Subcutaneous adipose tissue (tissue), 4 donors: ENCODE data around the gene PI3. TPM values are rescaled to one million over a fixed set of nuclear protein-coding genes. Genes with fewer than 3 reads are reported as not detected.

Experiments
- total RNA-seq, 4 donors: library from RNA; depleted of rRNA; stranded (reverse); fragments of >200 nt; gene quantifications; one replicate each; pipeline ENCODE4 v1.1.0, GENCODE V29; 2016
- TF ChIP-seq, protein P1 (sequence below): fragments of 450-650 bp; IDR thresholded peaks from one replicate; pipeline ENCODE4 v1.5.1; 2016; ENCODE audit warnings: low read depth, mild to moderate bottlenecking, control low read depth, antibody characterized with exemption, moderate library complexity

PI3 gene
- total RNA-seq, 4 donors from 2014 or later = not detected

DNA sequence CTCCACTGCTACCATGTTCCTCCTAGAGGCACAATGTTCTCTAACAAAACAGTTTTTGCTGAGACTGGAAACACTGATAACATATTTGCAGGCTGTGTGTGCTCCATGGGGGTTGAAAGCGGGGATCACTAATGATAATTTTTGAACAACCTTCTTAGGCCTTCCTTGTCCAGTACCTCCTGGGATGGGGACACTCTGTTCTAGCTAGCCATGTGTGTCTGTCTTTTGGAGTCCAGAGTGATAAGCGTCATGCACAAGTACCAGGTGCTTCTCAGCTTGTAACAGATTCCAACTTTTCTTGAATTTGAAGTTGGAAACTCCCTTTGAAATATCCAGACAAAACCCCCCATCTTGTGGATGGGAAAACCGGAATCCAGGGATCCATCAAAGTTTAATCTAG, 15.2 kb downstream of the PI3 start:
- TF ChIP-seq, protein P1, sequence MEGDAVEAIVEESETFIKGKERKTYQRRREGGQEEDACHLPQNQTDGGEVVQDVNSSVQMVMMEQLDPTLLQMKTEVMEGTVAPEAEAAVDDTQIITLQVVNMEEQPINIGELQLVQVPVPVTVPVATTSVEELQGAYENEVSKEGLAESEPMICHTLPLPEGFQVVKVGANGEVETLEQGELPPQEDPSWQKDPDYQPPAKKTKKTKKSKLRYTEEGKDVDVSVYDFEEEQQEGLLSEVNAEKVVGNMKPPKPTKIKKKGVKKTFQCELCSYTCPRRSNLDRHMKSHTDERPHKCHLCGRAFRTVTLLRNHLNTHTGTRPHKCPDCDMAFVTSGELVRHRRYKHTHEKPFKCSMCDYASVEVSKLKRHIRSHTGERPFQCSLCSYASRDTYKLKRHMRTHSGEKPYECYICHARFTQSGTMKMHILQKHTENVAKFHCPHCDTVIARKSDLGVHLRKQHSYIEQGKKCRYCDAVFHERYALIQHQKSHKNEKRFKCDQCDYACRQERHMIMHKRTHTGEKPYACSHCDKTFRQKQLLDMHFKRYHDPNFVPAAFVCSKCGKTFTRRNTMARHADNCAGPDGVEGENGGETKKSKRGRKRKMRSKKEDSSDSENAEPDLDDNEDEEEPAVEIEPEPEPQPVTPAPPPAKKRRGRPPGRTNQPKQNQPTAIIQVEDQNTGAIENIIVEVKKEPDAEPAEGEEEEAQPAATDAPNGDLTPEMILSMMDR = no peak

DNA sequence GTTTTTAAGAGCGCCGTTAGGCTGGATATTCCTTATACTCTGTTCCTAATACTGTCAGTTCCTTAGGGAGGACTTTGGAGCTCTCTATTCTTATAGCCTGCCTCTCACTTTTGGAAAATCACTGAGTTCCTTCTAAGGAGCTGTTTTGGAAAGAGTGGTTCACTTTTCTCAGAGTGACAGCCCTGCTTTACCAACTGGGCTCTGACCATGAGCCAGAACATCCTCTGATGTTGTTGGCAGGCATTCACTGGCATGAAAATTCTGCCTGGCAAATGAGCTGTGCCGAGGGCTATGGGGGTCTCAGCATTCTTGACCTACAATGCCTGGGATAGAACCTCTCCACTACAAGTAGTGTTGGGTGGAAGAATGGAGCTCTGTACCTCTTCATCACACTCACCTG, 17.2 kb downstream of the PI3 start:
- TF ChIP-seq, protein P1 = no peak

DNA sequence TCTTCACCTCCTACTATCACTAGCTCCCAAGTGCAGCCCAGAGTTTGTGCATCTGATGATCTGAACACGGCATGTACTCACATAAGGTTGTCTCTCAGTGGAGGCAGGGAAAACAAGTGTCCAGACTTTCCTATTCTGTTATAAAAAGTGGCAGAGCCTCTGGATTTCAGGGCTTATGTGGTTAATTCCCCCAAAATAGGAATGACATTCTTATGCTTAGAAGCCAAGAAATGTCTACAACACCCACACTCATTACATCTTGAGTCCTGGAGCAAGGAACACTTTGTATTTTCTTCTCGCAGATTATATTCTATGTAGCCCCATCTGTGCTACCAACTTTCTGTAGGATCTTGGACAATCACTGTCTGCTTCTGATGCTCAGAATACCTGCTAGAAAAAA, 18.6 kb downstream of the PI3 start:
- TF ChIP-seq, protein P1 = no peak

DNA sequence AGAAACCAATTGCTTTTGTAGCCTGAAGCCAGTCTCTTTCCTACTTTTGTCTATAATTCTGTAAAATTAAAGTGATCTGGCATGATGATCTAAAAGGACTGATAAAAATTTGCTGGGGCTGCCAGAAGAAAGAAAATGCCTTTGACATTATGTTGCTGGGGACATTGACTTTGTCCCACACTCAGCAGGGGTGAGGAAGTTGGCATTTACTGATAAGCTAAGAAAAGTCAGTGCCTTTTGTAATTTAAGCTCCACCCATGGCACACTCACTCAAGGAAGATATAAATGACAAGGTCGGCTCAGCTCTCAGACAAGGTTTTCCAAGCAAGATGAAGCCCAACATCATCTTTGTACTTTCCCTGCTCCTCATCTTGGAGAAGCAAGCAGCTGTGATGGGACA, 32.0 kb downstream of the PI3 start, which contains the start of gene SEMG1:
TSS of gene SEMG1 (plus strand) at position 309 of the 400 bp plus-strand sequence. CDS start at position 330, 21 bp downstream.
- TF ChIP-seq, protein P1 = no peak

DNA sequence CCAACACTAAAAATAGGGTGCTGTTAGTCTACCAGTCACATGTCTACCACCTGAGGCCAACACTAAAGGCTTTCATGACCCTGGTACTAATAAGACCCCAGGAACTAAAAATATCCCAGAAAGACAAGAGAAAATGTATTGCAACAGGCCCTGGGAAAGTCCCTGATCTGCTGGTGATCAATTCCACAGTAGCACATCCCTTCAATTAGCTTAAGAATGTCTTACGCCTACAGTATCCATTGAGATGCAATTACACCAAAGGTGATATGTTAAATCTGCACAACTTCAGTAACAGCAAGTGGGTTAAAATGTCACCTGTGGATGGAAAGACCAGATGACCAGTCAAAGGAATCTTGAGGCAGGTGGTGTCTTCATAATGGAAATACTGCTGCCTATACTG, 35.2 kb downstream of the PI3 start:
- TF ChIP-seq, protein P1 = no peak

DNA sequence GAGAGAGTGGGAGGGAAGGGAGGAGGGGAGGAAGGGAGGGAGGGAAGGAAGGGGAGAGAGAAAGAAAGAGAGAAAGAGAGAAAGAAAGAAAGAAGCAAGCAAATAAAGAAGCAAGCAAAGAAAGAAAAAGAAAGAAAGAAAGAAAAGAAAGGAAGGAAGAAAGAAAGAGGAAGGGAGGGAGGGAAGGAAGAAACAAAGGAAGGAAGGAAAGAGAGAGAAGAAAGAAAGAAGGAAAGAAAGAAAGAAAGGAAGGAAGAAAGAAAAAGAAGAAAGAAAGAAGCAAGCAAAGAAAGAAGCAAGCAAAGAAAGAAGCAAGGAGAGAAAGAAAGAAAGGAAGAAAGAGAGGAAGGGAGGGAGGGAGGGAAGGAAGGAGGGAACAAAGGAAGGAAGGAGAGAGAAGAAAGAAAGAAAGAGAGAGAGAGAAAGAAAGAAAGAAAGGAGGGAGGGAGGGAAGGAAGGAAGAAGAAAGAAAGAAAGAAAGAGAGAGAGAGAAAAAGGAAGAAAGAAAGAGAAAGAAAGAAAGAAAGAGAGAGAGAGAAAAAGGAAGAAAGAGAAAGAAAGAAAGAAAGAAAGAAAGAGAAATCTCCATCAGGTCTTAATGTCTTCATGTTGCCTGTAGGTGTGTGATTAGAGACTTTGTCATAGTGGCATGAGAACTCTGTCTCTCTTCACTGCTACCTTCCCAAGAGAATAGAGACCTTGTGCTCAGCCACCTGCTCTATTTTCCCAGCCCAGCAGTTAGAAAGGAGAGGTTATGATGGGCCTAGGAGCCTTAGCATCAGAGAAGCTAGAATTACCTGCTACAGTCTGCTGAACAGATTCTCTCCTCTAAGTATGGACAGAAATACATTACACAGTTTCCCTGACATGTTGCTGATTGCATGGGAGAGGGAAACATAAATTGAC, 37.1 kb downstream of the PI3 start:
- TF ChIP-seq, protein P1 = no peak

DNA sequence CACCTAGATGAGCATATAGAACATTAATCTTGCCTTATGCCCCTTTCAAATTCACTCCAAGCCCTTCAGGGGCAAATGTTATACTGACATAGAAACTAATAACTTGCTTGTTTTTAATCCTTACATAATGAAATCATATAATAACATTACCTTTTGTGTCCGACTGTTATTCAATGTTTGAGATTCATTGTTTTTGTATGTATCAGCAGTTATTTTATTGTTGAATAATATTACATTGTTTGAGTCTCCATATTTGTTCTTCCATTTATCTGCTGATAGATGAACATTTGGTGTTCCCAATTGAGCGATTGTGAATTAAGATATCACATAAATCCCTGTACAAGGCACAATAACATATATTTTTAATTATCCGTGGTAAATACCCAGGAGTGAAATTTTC, 38.1 kb downstream of the PI3 start:
- TF ChIP-seq, protein P1 = no peak
